Skeletal muscle tissue (tissue), 4 donors: ENCODE data around the gene UBR2. TPM values are rescaled to one million over a fixed set of nuclear protein-coding genes. Genes with fewer than 3 reads are reported as not detected.

Source experiments
- H3K27ac ChIP-seq: one replicate; pipeline ENCODE4 v1.7.0; 2013; ENCODE audit warnings: mild to moderate bottlenecking, low read depth, low read length, inconsistent platforms
- H3K27me3 ChIP-seq, 3 donors: one replicate each; pipeline ENCODE4 v1.7.0; 2013; ENCODE audit warnings: low read length in 3 of 3; ENCODE audit not compliant: control insufficient read depth in 3 of 3, insufficient read depth in 3 of 3
- H3K36me3 ChIP-seq, 3 donors: one replicate each; pipeline ENCODE4 v1.7.0; 2013; ENCODE audit warnings: low read length in 3 of 3; ENCODE audit not compliant: control insufficient read depth in 3 of 3, insufficient read depth in 3 of 3
- H3K4me1 ChIP-seq, 3 donors: one replicate each; pipeline ENCODE4 v1.7.0; 2013; ENCODE audit warnings: low read length in 3 of 3, mild to moderate bottlenecking in 3 of 3; ENCODE audit not compliant: control insufficient read depth in 3 of 3, insufficient read depth in 3 of 3
- H3K4me3 ChIP-seq, 3 donors: one replicate each; pipeline ENCODE4 v1.7.0; 2013; ENCODE audit warnings: low read length in 3 of 3
- H3K9ac ChIP-seq, 3 donors: one replicate each; pipeline ENCODE4 v1.7.0; 2013; ENCODE audit warnings: low read length in 3 of 3, mild to moderate bottlenecking in 3 of 3, moderate library complexity in 2 of 3, low read depth in 1 of 3
- H3K9me3 ChIP-seq, 3 donors: one replicate each; pipeline ENCODE4 v1.7.0; 2013; ENCODE audit warnings: low read length in 3 of 3; ENCODE audit not compliant: control insufficient read depth in 3 of 3
- total RNA-seq: library from RNA; depleted of rRNA; stranded (reverse); fragments of >200 nt; gene quantifications from one replicate; pipeline ENCODE4 v1.2.3, GENCODE V29; 2014
- donor health status: Osteomylitis.

UBR2 gene
- total RNA-seq, 1 donor from 2014 or later, result 24.0 TPM

DNA sequence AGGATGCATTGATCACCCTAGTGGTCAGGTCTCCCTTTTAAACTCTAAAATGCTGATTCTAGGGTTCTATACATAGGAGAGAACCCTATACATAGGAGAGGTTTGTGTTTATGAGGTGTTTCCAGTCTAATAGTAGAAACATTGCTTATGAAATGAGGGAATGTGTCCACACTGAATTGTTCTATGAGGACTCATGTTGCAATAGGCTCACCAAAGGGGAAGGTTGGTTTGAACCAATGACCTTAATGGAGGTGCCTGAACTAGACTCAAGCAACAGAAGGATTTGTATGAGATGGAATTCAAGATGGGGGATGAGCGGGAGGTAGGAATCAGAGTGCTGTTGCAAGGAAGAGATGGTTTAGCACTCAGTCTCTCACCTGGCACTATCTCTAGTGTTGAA is 33.5 kb upstream of the UBR2 start:
- H3K9me3 ChIP-seq, result no peaks in the 10 kb centered on the region
- peaks cover 0 to 3% (median 0%) of the 10 kb centered on the region in 3 donors for H3K27me3 ChIP-seq
- H3K9ac ChIP-seq, result no peak overlapping the region
- no peaks in the 10 kb centered on the region for H3K36me3 ChIP-seq
- no peak overlapping the region for H3K4me3 ChIP-seq
- H3K4me1 ChIP-seq, result no peaks in the 10 kb centered on the region
- no peak overlapping the region for H3K27ac ChIP-seq

DNA sequence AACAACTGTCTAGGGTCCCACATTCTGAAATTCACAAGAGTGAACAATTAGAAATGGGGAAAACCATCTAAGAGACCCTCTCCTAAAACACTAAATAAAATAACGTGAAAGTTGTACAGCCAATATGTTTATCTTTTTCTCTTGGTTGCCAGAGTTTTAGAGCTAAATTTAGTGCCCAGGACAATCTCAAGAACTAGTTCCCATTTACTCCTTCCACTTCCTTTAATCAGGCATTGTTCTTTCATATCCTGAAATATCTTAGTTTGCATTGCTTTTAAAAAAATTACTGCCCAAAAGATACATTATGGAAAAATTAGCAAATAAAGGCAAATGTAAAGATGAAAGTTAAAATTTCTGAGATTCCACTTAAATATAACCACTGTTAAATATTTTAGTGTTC is 33.1 kb upstream of the UBR2 start:
- Histone ChIP-seq H3K36me3 (no peaks in the 10 kb centered on the region), H3K27me3 (peaks cover 0 to 3% (median 0%) of the 10 kb centered on the region in 3 donors), H3K9ac (no peak overlapping the region), H3K9me3 (no peaks in the 10 kb centered on the region), H3K4me3 (no peak overlapping the region), H3K27ac (no peak overlapping the region), H3K4me1 (no peaks in the 10 kb centered on the region)

DNA sequence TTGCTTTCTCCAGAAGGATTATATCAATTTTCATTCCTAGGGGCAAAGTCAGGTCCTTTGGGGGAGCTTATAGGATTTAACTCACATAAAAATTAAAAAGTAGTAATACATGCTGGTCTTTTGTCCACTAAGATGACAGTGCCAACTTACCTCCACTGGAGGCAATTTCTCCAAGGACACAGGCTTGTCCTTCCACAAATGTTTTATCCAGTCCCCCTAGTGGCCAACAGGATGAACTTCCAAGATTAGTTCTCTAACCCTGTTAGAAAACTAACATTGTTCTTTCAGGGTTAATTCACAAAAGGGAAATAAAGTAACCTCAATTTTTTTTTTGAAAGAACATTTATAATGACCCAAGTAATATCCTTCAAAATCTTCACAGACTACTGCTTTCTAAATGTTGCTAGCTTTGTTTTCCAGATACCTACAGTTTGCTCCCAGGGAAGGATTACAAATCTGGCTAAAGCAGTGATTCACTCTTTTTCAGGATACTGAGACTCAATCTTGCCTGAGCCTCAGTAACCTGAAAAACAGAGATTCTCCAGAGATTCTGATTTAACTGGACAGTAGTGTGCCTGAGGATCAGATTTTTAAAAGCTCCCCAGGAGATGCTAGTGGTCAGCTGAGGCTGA is 31.7 kb upstream of the UBR2 start:
- Histone ChIP-seq H3K9ac (no peak overlapping the region), H3K27me3 (peaks cover 0 to 3% (median 0%) of the 10 kb centered on the region in 3 donors), H3K4me3 (no peak overlapping the region), H3K4me1 (no peaks in the 10 kb centered on the region), H3K9me3 (no peaks in the 10 kb centered on the region), H3K36me3 (no peaks in the 10 kb centered on the region), H3K27ac (no peak overlapping the region)

DNA sequence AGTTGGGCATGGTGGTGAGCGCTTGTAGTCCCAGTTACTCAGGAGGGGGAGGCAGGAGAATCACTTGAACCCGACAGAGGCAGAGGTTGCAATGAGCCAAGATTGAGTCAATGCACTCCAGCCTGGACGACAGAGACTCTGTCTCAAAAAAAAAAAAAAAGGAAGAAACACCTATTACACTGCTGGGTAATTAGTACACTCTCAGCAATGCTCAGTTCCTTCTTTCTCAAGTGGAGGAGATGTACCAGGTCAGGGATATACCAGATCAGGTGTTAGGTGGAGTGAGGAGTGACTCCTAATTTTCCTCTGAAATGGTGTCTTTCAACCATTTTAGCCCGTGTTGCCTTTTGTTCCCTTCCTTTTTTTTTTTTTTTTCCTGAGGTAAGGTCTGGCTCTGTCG is 30.0 kb upstream of the UBR2 start:
- Histone ChIP-seq H3K27ac (no peak overlapping the region), H3K27me3 (peaks cover 0 to 3% (median 0%) of the 10 kb centered on the region in 3 donors), H3K9ac (no peak overlapping the region), H3K9me3 (no peaks in the 10 kb centered on the region), H3K4me3 (no peak overlapping the region), H3K4me1 (no peaks in the 10 kb centered on the region), H3K36me3 (no peaks in the 10 kb centered on the region)

DNA sequence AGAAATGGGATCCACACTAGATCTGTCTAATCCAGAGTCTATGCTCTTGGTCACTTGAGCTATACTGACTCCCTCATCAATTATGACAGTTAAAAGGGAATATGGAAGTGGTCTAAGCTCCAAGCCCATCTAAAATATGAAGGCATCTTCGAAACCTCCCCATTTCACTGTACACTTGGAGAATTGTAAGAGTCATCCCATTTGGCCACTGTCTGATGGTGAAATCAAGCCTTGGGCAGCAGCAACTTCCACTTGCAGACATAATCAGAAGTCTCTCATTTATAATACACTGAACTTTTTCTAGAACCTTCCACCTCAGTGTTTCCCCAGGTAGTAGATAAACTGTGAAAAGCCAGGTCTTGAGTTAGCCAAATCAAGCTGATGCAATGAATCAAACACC is 26.3 kb upstream of the UBR2 start:
- Histone ChIP-seq H3K27me3 (peaks cover 0 to 3% (median 0%) of the 10 kb centered on the region in 3 donors), H3K4me3 (no peak overlapping the region), H3K27ac (no peak overlapping the region), H3K36me3 (no peaks in the 10 kb centered on the region), H3K9me3 (no peaks in the 10 kb centered on the region), H3K9ac (no peak overlapping the region), H3K4me1 (no peaks in the 10 kb centered on the region)

DNA sequence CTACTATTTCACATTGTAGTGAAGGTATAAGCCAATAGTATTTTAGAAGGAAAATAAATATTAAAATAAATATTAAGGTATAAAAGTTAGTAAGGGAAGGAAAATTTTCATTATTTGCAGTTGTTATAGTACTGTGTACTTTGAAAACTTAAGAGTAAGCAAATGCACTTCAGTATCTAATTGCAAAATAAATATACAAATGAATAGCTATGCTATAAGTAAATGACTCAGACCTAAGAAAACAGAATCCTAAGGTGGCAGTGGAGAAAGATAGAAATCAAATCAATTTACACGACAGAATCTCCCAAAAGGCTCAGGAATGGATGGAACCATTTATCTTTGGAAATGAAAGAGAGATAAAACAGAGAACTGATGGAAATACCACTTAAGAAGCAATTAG is 24.7 kb upstream of the UBR2 start:
- Histone ChIP-seq H3K36me3 (no peaks in the 10 kb centered on the region), H3K4me1 (no peaks in the 10 kb centered on the region), H3K9me3 (no peaks in the 10 kb centered on the region), H3K27ac (no peak overlapping the region), H3K4me3 (no peak overlapping the region), H3K9ac (no peak overlapping the region), H3K27me3 (peaks cover 0 to 3% (median 0%) of the 10 kb centered on the region in 3 donors)

DNA sequence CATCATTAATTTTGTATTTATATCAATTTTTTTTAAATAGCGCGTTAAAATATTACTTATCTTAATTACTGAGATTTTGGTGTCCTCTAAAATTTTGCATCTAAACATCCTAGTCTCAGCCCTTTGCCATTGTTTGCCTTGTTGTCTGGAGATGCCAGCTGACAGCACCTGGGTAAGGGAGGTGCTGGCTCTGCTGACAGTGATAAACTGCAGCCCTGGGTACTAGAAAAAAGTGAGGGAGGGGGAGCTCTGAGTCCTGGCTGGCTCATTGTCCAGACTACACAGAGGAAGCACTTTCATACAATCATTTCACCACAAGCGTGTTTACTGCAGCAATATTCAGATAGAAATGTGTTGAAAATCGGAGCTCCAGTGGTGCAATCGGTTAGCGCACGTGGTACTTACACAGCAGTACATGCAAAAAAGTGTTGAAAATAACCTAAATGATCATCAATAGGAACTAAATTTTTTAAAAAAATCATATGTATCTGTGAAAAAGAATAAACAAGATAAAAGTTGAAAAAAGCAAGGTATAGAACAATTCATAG is 18.5 kb upstream of the UBR2 start:
- Histone ChIP-seq H3K27me3 (no peaks in the 10 kb centered on the region), H3K27ac (no peak overlapping the region), H3K9ac (no peak overlapping the region), H3K9me3 (no peaks in the 10 kb centered on the region), H3K4me3 (no peak overlapping the region), H3K36me3 (no peaks in the 10 kb centered on the region), H3K4me1 (peaks cover 5 to 13% (median 12%) of the 10 kb centered on the region in 3 donors)

DNA sequence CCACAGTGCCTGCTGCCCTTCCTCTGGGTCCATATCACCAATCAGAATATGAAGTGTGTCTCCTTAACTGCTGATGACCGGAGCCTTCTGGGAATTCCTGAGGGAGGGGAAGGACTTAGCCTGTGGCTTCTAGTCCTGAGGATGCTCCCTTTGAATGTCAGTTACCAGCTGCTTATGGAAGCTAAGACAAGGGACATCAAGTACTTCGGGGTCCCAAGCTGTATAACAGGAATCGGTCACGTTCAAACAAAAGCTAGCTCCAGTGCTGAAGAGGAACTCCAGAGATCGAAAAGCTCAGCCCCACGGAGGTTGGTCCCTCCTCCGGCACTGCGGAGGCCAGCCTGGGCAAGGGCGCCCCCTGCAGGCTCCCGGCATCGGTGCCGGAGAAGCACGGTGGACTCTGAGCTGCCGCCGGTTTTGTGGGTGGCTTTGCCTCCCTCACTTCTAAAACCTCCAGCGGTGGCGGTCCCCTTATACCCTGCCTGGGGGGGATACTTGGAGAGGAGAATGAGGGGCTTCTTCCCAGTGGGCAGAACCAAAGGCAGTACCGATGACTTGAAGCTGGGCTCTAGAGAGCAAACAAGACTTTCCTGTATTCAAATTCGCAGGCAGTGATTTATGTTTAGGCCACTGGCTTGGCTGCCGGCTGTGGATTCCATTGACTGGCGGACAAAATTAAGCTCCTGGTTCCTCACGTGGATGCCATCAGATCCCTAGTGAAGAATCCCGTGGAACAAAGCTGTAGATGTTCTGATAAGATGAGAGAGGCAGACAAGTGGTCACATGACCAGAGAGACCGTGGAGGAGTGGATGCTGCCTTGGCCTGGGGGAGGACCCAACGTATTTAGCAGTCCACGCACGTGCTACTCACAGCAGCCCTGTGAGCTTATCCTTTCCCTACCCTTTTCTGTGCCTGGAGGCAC is 16.2 kb upstream of the UBR2 start:
- Histone ChIP-seq H3K9me3 (no peaks in the 10 kb centered on the region), H3K4me3 (peak overlapping the region; percentile 62 to 83 (median 69)), H3K36me3 (no peaks in the 10 kb centered on the region), H3K27ac (no peak overlapping the region), H3K4me1 (peaks cover 5 to 13% (median 12%) of the 10 kb centered on the region in 3 donors), H3K27me3 (peaks cover 0 to 8% (median 0%) of the 10 kb centered on the region in 3 donors), H3K9ac (peak overlapping the region in 2 of 3 donors; percentile 29 to 65)

DNA sequence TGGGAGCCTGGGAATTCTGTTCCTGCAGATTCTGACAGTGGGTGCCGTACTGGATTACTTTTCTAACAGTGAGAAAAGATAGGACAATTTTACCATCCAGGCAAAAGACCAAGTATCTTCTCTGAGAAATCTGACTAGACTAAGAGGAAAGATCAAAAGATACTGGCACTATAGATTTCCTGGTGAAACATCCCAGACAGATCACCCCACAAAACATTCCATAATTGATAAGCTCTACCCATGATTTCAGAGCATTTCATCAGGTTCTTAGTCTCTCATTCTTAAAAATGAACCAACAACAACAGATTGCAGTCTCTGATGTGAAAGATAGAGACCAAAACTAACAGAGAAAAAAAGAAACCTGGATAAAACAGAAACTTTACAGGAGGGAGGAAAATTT is 13.6 kb upstream of the UBR2 start:
- H3K9ac ChIP-seq, result no peak overlapping the region
- H3K4me1 ChIP-seq, result peaks cover 5 to 13% (median 12%) of the 10 kb centered on the region in 3 donors

DNA sequence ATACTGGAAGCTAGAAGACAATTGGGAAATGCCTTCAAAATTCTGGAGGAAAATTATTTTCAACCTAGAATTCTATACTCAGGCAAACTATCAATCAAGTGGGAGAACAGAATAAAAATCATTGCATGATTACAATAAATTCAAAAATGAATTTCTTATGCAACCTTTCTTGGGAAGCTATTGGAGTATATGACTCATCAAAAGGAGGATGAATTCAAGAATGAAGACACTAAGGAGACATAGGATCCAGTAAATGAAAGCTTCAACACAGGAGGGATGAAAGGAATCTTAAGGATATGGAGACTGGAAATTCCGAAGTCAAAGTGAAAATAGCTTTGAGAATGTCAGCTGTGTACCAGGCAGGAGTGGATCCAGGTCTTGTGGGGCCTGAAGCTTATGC is 12.6 kb upstream of the UBR2 start:
- Histone ChIP-seq H3K9me3 (no peaks in the 10 kb centered on the region), H3K4me1 (peaks cover 5 to 13% (median 12%) of the 10 kb centered on the region in 3 donors), H3K27ac (no peak overlapping the region), H3K4me3 (no peak overlapping the region), H3K9ac (no peak overlapping the region), H3K36me3 (no peaks in the 10 kb centered on the region), H3K27me3 (peaks cover 0 to 12% (median 4%) of the 10 kb centered on the region in 3 donors)

More for the DNA sequence above, 13.6 kb upstream of the UBR2 start:
- Histone ChIP-seq H3K4me3 (no peak overlapping the region), H3K27ac (no peak overlapping the region), H3K27me3 (peaks cover 0 to 12% (median 4%) of the 10 kb centered on the region in 3 donors), H3K36me3 (no peaks in the 10 kb centered on the region), H3K9me3 (no peaks in the 10 kb centered on the region)
